Stimulated activated CD8-positive, alpha-beta memory T cell treated with anti-CD3 and anti-CD28 coated beads, Interleukin-7, amount 100 ng/mL, for 24 hours (primary cell): ENCODE data around the gene ENPP7.
"Not testable (repeated sequence)": the region's sequence is repeated elsewhere in the genome, so short reads cannot be mapped to it uniquely, and the experiment has no call there.

Experiments used
- DNase-seq: peaks from one replicate; pipeline ENCODE4 v3.0.0-alpha.2; 2020; ENCODE audit warnings: low read depth

Gene ENPP7

DNA sequence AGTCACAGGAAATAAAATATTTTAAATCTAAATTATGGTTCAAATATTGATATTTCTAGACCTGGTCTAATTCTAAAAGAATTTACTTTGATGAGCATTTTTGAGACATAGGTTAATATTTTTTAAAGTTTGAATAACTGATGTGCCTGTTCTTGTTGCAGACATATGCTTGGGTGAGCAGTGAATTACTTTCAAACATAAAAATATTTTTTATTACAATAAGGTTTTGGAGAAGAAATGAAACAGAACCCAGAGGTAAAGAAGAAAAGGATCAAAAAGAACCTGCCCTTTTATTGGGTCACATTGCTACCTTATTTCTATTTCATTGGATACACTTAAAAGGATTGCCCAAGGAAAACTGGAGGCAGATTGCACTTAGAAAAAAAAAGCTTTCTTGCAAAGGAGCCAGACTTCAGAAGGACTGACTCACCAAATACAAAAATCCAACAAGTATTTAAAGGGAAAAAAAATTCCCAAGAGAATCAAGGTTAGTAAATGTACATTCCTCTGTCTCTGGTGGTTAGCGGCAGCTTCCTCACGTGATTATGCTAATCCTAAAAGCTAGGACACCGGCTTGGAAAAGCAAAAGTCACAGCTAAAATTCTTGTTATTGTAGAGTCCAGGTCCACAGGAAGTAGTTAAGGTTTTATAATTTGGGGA is 18.5 kb downstream of the ENPP7 start:
- DNase-seq = no peak

DNA sequence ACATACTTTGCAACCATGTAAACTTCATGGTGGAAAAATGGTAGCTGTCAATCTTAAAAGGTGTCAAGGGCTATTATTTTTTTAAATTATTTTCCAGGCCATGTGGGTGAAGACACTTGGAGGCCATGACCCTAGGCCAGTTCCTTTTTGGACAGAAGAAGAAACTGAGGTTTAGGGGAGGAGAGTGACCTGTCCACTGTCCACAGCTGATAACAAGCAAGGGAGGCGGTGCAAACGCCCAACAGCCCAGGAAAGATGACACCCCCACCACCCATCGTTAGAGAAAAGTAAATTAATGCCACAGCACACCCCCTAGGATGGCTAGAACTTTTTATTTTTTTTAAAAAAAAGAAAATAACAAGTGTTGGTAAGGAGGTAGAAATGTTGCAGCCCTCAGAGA is 19.2 kb downstream of the ENPP7 start:
- no peak for DNase-seq

DNA sequence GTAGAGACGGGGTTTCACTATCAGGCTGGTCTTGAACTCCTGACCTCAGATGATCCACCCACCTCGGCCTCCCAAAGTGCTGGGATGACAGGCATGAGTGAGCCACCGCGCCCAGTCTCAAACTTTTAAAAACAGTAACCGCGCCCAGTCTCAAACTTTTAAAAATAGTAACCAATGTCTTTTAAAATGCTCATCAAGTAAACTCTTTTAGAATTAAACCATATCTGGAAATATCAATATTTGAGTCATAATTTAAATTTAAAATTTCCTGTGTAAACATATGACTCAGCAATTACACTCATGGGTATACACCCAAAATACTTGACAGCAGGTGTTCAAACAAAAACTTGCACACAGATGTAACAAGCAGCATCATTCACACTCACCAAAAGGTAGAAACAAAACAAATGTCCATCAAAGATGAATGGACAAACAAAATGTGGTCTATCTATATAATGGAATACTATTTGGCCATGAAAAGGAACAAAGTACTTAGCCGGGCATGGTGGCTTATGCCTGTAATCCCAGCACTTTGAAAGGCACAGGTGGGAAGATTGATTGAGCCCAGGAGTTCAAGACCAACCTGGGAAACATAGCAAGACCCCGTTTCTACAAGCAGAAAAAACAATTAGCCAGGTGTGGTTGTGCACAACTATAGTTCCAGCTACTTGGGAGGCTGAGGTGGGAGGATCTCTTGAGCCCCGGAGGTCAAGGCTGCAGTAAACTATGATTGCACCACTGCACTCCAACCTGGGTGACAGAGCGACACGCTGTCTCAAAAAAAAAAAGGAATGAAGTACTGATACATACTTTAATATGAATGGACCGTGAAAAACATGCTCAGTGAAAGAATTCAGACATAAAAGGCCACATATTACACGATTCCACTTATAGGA is 20.2 kb downstream of the ENPP7 start:
- DNase-seq = no peak

- DNase-seq = no peak
Observed at GRCh38 chr17:79752175-79752574, 21.4 kb downstream of the ENPP7 start.

DNA sequence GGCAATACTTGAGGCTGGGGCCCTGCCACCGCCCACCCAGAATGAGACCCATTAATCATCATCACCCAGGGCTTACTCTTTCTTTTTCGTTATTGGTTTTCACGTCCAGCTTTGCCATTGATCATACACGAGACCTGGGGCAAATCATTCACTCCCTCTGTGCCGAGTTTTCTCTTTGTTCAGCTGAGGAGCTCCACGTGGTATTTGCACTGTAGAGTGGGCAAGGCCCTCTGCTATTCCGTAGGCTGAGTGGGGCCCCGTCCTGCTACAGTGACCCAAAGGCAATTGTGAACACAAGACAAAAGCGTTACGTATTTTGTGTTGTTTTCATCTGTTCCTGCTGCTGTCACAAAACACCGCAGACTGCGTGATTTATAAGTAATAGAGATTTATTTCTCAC is 23.6 kb downstream of the ENPP7 start:
- no peak for DNase-seq

DNA sequence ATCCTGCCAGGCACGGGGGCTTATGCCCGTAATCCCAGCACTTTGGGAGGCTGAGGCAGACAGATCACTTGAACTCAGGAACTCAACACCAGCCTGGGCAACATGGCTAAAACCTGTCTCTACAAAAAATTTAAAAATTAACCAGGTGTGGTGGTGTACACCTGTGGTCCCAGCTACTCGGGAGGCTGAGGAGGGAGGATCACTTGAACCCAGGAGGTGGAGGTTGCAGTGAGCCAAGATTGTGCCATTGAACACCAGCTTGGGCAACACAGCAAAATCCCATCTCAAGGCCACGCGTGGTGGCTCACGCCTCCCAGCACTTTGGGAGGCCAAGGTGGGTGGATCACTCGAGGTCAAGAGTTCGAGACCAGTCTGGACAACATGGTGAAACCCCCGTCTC is 24.2 kb downstream of the ENPP7 start:
- not testable (repeated sequence) for DNase-seq

DNA sequence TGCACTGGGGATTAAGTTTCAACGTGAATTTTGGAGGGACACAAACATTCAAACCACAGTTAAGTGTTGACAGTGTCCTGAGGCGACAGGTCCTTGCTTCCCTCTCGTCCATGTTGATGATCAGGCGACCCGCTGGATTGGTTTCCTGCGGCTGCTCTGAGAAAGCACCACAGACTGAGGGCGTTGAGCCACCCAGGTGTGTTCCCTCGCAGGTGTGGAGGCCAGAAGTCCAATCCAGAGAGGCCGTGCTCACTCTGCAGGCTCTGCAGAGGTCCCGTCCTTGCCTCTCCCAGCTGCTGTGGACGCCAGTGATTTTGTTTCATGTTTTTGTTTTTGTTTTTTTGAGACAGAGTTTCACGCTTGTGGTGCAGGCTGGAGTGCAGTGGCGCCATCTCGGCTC is 24.8 kb downstream of the ENPP7 start:
- DNase-seq = no peak

GRCh38 chr17:79757140-79757745 is 26.5 kb downstream of the ENPP7 start:
- no peak for DNase-seq

GRCh38 chr17:79758271-79758670 is 27.5 kb downstream of the ENPP7 start:
- DNase-seq = no peak

- no peak for DNase-seq
Observed at GRCh38 chr17:79760197-79760906, 29.6 kb downstream of the ENPP7 start.

GRCh38 chr17:79761894-79762589 is 31.3 kb downstream of the ENPP7 start:
- no peak for DNase-seq

- no peak for DNase-seq
Observed at GRCh38 chr17:79765708-79766107, 35.0 kb downstream of the ENPP7 start.

- DNase-seq = no peak
Observed at GRCh38 chr17:79769570-79770506, 39.1 kb downstream of the ENPP7 start.

GRCh38 chr17:79771276-79771675 is 40.5 kb downstream of the ENPP7 start:
- DNase-seq = no peak

GRCh38 chr17:79772726-79773125 is 42.0 kb downstream of the ENPP7 start:
- DNase-seq = not testable (repeated sequence)

- no peak for DNase-seq
Observed at GRCh38 chr17:79774561-79774975, 43.8 kb downstream of the ENPP7 start.

GRCh38 chr17:79775632-79776031 is 44.9 kb downstream of the ENPP7 start:
- DNase-seq = no peak

DNA sequence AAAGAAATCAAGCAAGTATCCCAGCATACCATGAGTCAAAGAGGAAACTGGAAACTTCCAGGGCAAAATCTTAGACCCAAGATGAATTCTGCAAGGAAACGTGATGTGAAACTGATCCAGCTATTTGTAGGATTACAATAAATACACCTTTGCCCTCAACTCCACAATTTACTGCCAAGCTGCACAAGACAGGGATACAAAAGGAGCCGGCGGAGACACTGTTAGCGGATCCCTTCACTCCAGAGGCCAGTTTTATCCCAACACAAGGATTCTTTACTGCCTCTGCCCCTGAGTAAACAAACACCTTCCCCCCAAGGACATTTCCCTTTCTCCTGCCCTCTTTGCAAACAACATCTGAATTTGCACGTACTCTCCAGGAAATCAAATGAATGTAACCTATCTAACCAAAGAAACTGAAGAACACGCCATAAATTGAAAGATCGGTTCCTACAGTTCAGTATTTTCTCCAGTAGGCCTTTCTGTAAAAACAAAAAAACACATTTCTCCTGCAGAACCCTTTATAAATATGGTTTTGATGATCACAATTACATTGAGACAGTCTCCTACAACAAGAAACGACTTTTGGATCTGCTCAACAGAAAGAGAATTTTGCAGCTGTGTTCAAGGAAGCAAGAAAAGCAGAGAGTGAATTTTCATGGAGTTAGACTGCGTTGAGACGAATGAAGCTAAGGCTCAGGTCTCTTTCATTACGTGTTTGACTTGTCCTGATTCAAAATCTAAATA is 45.8 kb downstream of the ENPP7 start:
- no peak for DNase-seq

DNA sequence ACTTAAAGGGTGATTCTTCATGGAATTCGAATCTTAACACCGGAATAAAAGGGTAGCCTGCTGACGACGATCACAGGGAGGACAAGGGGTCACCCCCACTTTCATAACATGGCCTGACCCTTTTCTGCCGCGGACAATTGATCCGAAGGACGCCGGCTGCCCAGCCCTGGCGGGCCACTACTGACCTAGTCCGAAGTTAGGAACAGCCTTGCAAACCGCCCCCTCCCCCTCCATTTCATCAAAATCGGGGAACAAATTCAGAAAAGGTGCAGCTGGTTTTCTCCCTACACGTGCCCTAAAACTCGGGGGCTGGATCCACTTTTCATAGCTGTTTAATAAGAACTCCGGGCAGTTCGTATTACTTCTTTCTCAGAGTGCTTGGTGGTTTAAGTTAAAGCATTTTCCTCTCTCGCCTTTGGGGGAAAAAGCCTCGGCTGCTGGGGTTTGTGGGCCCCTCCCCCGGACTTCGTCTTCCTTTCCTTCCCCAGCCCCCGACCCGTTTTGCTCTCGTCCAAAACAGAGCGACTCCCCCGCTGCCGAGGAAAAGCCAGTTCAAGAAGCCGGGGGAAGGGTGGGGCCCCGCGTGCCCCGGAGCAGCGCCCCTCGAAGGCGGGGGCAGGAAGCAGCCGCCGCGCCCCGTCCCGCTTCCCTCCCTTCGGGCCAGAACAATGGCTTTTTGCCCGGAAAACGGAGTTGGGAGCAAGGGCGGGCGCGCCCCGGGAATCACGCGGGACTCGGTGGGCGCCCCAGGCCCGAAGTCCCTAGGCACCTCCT is 46.6 kb downstream of the ENPP7 start:
- DNase-seq = no peak
